22Rv1 (cell line): ENCODE results near the gene HELZ.
"Not testable (repeated sequence)": the region's sequence is repeated elsewhere in the genome, so short reads cannot be mapped to it uniquely, and the experiment has no call there.

Experiments
- H3K27ac ChIP-seq: fragments of 450-650 bp; 2 replicates; pipeline ENCODE4 v1.5.1; 2017
- CTCF ChIP-seq: fragments of 450-650 bp; IDR thresholded peaks from 2 replicates; pipeline ENCODE4 v1.5.1; 2017; ENCODE audit warnings: mild to moderate bottlenecking
- ZFX ChIP-seq: fragments of 450-650 bp; IDR thresholded peaks from 2 replicates; pipeline ENCODE4 v1.6.1; 2017; ENCODE audit warnings: antibody characterized with exemption, borderline replicate concordance

Gene HELZ

DNA sequence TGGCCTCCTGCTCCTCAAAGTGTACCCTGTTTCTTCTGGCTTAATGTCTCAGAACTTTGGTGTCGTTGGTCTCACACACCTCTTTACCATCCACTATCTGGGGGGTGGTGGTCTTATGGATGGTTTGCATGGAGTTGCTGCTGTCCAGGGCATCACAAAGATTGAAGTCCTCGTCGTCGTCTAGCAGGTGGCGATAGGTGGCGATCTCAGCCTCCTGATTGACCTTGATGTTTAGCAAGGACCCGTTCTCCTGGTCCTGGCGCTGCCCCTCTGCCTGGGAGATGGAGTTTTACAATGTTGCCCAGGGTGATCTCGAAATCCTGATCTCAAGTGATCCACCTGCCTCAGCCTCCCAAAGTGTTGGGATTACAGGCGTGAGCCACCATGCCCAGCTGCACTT, 31.1 kb upstream of the HELZ start:
- TF ChIP-seq ZFX (no peak), CTCF (peak; percentile 43)
- H3K27ac ChIP-seq: no peak overlapping the region

DNA sequence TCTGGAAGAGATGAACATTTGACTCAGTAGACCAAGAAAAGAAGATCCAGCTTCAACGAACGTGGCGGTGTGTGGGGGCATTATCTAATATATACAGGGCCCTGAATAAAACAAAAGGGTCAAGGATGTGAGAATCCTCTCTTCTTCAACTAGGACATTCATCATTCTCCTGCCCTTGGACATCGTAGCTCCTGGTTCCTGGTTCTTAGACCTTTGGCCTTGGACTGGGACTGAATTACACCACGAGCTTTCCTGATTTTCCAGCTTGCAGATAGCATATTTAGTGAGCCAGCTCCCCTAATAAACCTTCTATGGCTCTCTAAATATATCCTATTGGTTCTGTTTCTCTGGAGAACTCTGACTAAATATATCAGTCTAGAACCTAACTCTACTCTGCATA, 29.5 kb upstream of the HELZ start:
- no peak overlapping the region for H3K27ac ChIP-seq
- TF ChIP-seq ZFX (no peak), CTCF (no peak)

- H3K27ac ChIP-seq: no peak overlapping the region
- TF ChIP-seq CTCF (no peak), ZFX (no peak)
Observed at GRCh38 chr17:67273900-67274299, 28.9 kb upstream of the HELZ start.

- TF ChIP-seq CTCF (peak; percentile 15; the same call in 1 of the 2 replicates), ZFX (no peak)
- H3K27ac ChIP-seq: no peak overlapping the region
Observed at GRCh38 chr17:67272312-67273047, 27.5 kb upstream of the HELZ start.

DNA sequence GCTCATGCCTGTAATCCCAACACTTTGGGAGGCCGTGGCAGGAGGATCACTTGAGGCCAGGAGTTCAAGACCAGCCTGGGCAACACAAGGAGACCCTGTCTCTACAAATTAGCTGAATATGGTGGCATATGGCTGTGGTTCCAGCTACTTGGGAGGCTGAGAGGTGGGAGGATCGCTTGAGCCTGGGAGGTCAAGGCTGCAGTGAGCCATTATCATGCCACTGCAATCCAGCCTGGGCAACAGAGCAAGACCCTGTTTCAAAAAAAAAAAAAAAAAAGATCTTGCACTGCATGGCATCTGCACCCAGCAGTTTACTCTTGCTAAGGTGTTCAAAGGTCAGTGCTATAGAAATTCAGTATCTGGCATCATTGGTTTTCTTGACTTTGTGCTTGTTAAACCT, 26.2 kb upstream of the HELZ start:
- H3K27ac ChIP-seq: not testable (repeated sequence)

- H3K27ac ChIP-seq: no peak overlapping the region
- TF ChIP-seq ZFX: no peak
- TF ChIP-seq CTCF: no peak
Observed at GRCh38 chr17:67270416-67270815, 25.4 kb upstream of the HELZ start.

- no peak overlapping the region for H3K27ac ChIP-seq
- TF ChIP-seq ZFX: no peak
- TF ChIP-seq CTCF: no peak
Observed at GRCh38 chr17:67266496-67266895, 21.5 kb upstream of the HELZ start.
